C4-2B (cell line): ENCODE measurements around the gene MICAL3.

Experiments used
- ZFX ChIP-seq: fragments of 450-650 bp; IDR thresholded peaks from 2 replicates; pipeline ENCODE4 v1.6.1; 2017
- TF ChIP-seq, protein P1 (sequence below): fragments of 450-650 bp; conservative IDR thresholded peaks from 2 replicates; pipeline ENCODE4 v1.5.1; 2017; ENCODE audit warnings: mild to moderate bottlenecking

DNA sequence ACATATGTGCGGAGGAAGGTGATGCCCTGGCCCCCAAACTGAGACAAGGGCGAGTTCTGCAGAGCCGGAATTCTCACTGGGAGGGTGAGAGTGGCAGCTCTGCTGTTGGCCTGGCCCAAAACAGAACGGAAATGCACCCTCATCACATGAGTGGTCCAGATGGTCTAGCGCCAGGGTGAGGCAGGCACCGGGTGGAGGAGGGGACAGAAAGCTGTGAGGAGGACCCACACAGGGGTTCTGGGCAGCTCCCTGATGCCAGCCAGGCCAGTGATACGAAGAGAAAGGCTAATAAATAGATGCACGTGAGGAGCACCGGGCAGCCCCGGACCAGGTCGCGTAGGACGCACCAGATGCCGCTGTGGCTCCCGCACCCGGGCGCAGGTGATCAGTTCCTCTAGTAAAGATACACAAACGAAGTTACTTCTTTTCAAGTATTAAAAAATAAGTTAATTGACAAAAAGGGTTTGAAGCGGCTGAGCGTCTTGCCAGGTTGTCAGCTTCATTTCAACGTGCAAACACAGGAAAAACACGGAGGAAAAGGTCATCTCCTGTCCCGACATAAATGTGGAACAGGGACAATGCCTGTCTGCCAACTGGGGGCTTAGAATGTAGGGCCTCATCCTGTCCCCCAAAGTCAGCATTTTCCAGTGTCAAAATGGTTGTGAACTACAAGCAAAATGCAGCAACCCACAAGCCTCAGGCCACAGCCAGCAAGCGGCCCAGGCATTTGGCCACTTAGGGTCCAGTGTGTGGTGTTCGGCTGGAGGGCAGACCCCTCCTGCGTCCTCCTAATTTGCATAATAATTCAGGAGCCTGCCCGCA is 234.8 kb downstream of the MICAL3 start:
- TF ChIP-seq, protein P1, sequence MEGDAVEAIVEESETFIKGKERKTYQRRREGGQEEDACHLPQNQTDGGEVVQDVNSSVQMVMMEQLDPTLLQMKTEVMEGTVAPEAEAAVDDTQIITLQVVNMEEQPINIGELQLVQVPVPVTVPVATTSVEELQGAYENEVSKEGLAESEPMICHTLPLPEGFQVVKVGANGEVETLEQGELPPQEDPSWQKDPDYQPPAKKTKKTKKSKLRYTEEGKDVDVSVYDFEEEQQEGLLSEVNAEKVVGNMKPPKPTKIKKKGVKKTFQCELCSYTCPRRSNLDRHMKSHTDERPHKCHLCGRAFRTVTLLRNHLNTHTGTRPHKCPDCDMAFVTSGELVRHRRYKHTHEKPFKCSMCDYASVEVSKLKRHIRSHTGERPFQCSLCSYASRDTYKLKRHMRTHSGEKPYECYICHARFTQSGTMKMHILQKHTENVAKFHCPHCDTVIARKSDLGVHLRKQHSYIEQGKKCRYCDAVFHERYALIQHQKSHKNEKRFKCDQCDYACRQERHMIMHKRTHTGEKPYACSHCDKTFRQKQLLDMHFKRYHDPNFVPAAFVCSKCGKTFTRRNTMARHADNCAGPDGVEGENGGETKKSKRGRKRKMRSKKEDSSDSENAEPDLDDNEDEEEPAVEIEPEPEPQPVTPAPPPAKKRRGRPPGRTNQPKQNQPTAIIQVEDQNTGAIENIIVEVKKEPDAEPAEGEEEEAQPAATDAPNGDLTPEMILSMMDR, result no peak
- no peak for TF ChIP-seq ZFX
